OCI-LY3 (cell line): Measurements from ENCODE around the gene TPCN2.

ENCODE experiments used
- H2AFZ ChIP-seq: fragments of 200-600, 300-600 bp; shearing (Covaris generic); 2 replicates; pipeline ENCODE4 v1.6.0; 2014; ENCODE audit warnings: antibody characterized with exemption, low read depth, low read length
- H3K27ac ChIP-seq: fragments of 200-600, 300-600 bp; sonication (generic); 2 replicates; pipeline ENCODE4 v1.5.1; 2014; ENCODE audit warnings: mild to moderate bottlenecking, low read length, moderate library complexity, mixed read lengths
- H3K27me3 ChIP-seq: fragments of 200-600, 300-600 bp; sonication (generic); 2 replicates; pipeline ENCODE4 v1.6.1; 2014; ENCODE audit warnings: low read depth, low read length, mixed read lengths
- H3K36me3 ChIP-seq: fragments of 200-600, 300-600 bp; sonication (generic); replicated peaks from 2 replicates; pipeline ENCODE3; 2014; ENCODE audit warnings: low read depth, low read length, mixed read lengths
- H3K4me1 ChIP-seq: fragments of 300-600, 200-600 bp; sonication (generic); 2 replicates; pipeline ENCODE4 v1.6.1; 2014; ENCODE audit warnings: low read length, mixed read lengths
- H3K4me2 ChIP-seq: fragments of 200-600, 300-600 bp; sonication (generic); 2 replicates; pipeline ENCODE4 v1.6.1; 2014; ENCODE audit warnings: low read length, mixed read lengths
- H3K4me3 ChIP-seq: fragments of 300-600, 200-600 bp; sonication (generic); 2 replicates; pipeline ENCODE4 v1.5.1; 2014; ENCODE audit warnings: antibody characterized with exemption, mild to moderate bottlenecking, low read length, moderate library complexity
- H3K79me2 ChIP-seq: fragments of 300-600, 200-600 bp; shearing (Covaris generic); 2 replicates; pipeline ENCODE4 v1.6.1; 2014; ENCODE audit warnings: mild to moderate bottlenecking, low read length, mixed read lengths
- H3K9ac ChIP-seq: fragments of 300-600, 200-600 bp; shearing (Covaris generic); 2 replicates; pipeline ENCODE4 v1.6.0; 2014; ENCODE audit warnings: mild to moderate bottlenecking, low read length, moderate library complexity
- H3K9me3 ChIP-seq: fragments of 200-600, 300-600 bp; shearing (Covaris generic); 2 replicates; pipeline ENCODE4 v1.6.1; 2014; ENCODE audit warnings: low read length, mixed read lengths; ENCODE audit not compliant: insufficient read depth
- H4K20me1 ChIP-seq: fragments of 200-600, 300-600 bp; sonication (generic); 2 replicates; pipeline ENCODE4 v1.6.1; 2016; ENCODE audit warnings: low read length, mixed read lengths; ENCODE audit not compliant: insufficient read depth
- CTCF ChIP-seq: fragments of 200-600, 300-600 bp; sonication (generic); IDR thresholded peaks from 2 replicates; pipeline ENCODE4 v1.5.1; 2014; ENCODE audit warnings: antibody characterized with exemption, low read length, low read depth
- EZH2phosphoT487 ChIP-seq: fragments of 200-600 bp; shearing (Covaris generic); IDR thresholded peaks from 2 replicates; pipeline ENCODE4 v1.6.1; 2018; ENCODE audit warnings: antibody characterized with exemption, mixed run types, low read depth

TPCN2 gene

GRCh38 chr11:69122630-69123431, 74.1 kb downstream of the TPCN2 start:
- no peak overlapping the region for H3K27ac ChIP-seq
- 0 out of 2 replicates have a peak, but pooled peaks cover 3% of the 10 kb centered on the region for H3K27me3 ChIP-seq
- peak overlapping the region; percentile 49 for H3K4me2 ChIP-seq
- H3K36me3 ChIP-seq, result no peaks in the 10 kb centered on the region
- no peak for TF ChIP-seq CTCF
- no peak overlapping the region for H2AFZ ChIP-seq
- no peak overlapping the region for H3K9ac ChIP-seq
- no peaks in the 10 kb centered on the region for H3K79me2 ChIP-seq
- H4K20me1 ChIP-seq, result no peaks in the 10 kb centered on the region
- H3K4me3 ChIP-seq, result peak overlapping the region; percentile 22; the same call in 1 of the 2 replicates
- no peaks in the 10 kb centered on the region for H3K9me3 ChIP-seq
- peaks cover 18% of the 10 kb centered on the region for H3K4me1 ChIP-seq

DNA sequence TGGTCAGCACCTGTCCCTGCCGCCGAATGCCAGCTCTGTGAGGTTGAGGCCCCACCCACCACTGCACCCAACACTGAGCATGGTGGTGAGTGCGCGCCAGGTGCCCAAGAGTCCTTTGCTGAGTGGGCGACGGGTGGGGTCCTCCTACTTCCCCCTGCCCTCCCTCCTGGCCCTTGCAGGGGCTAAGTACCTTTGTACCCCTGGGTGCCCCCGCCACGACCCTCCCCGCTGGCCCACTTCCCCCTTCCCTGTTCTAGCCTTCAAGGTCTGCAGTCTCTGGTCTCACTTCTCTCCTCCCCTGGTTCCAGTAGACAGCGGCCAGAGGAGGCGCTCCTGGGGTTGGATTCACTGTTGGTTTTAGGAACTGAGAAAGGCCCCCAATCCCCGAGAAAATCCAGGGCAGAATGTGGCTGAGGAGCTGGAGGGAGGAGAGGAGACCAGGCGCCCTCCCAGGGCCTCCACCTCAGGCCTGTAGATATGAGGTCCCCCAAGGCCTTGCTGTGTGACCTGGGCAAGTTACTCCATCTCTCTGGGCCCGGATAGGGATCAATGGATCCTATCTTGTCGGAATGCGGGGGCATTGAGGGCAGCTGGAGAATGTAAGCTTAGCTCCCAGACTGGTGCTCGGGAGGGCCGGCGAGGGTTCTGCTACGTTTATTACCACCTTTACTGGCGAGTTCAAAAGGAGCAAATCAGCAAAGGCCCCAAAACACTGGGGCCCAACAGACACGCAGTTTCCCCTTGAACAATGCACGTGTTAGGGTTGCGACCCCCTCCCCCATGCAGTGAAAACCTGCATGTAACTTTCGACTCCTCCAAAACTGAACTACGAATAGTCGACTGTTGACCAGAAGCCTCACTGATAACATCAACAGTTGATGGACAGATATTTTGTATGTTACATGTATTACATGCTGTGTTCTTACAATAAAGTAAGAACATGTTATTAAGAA, 75.1 kb downstream of the TPCN2 start:
- Histone ChIP-seq H2AFZ (no peak overlapping the region), H3K4me3 (peak overlapping the region; percentile 22; the same call in 1 of the 2 replicates), H3K36me3 (no peaks in the 10 kb centered on the region), H3K27ac (no peak overlapping the region), H4K20me1 (no peaks in the 10 kb centered on the region), H3K27me3 (0 out of 2 replicates have a peak, but pooled peaks cover 3% of the 10 kb centered on the region), H3K4me2 (peak overlapping the region; percentile 49), H3K4me1 (peaks cover 18% of the 10 kb centered on the region), H3K9me3 (peaks cover 6% of the 10 kb centered on the region; the same call in 1 of the 2 replicates), H3K79me2 (no peaks in the 10 kb centered on the region), H3K9ac (no peak overlapping the region)
- TF ChIP-seq CTCF (peak; percentile 42), EZH2phosphoT487 (no peak)

- Histone ChIP-seq H3K27ac (no peak overlapping the region), H3K9ac (no peak overlapping the region), H4K20me1 (no peaks in the 10 kb centered on the region), H3K9me3 (peaks cover 8% of the 10 kb centered on the region; the same call in 1 of the 2 replicates), H3K4me2 (no peak overlapping the region), H2AFZ (no peak overlapping the region), H3K36me3 (no peaks in the 10 kb centered on the region), H3K4me1 (peaks cover 18% of the 10 kb centered on the region), H3K27me3 (0 out of 2 replicates have a peak, but pooled peaks cover 3% of the 10 kb centered on the region), H3K79me2 (no peaks in the 10 kb centered on the region), H3K4me3 (no peak overlapping the region)
- TF ChIP-seq EZH2phosphoT487 (no peak), CTCF (no peak)
Measured at GRCh38 chr11:69125861-69126260, 77.1 kb downstream of the TPCN2 start.

GRCh38 chr11:69126286-69126685, 77.6 kb downstream of the TPCN2 start:
- no peak overlapping the region for H3K4me3 ChIP-seq
- H3K9me3 ChIP-seq, result peaks cover 8% of the 10 kb centered on the region; the same call in 1 of the 2 replicates
- no peaks in the 10 kb centered on the region for H4K20me1 ChIP-seq
- H3K27me3 ChIP-seq, result 0 out of 2 replicates have a peak, but pooled peaks cover 3% of the 10 kb centered on the region
- no peak for TF ChIP-seq CTCF
- TF ChIP-seq EZH2phosphoT487, result no peak
- H3K4me1 ChIP-seq, result peaks cover 18% of the 10 kb centered on the region
- no peak overlapping the region for H3K27ac ChIP-seq
- no peak overlapping the region for H2AFZ ChIP-seq
- H3K36me3 ChIP-seq, result no peaks in the 10 kb centered on the region
- no peak overlapping the region for H3K4me2 ChIP-seq
- H3K9ac ChIP-seq, result no peak overlapping the region
- no peaks in the 10 kb centered on the region for H3K79me2 ChIP-seq
